Measurements from ENCODE around the gene COL25A1.

- TF ChIP-seq POLR2AphosphoS5 (IDR thresholded peaks at IDR 0.05; ENCODE audit: low read depth, low read length) (no peak), POLR2A (IDR thresholded peaks at IDR 0.05; ENCODE audit: low read depth, low read length) (no peak), TAF1 (IDR thresholded peaks at IDR 0.05; ENCODE audit: borderline replicate concordance, low read depth, low read length) (no peak)
Observed at GRCh38 chr4:109332926-109333464, 30.5 kb upstream of the COL25A1 start.

All from GM12892 (cell line).